ENCODE measurements around the gene BBX.
"Not testable (repeated sequence)": the region's sequence is repeated elsewhere in the genome, so short reads cannot be mapped to it uniquely, and the experiment has no call there.

DNA sequence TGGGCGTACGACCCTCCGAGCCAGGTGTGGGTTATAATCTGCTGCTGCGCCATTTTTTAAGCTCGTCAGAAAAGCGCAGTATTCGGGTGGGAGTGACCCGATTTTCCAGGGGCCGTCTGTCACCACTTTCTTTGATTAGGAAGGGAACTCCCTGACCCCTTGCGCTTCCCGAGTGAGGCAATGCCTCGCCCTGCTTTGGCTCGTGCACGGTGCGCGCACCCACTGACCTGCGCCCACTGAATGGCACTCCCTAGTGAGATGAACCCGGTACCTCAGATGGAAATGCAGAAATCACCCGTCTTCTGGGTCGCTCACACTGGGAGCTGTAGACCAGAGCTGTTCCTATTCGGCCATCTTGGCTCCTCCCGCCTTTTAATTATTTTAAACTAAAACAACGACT is 175.1 kb downstream of the BBX start:
- TF ChIP-seq CTCF, POLR2A (IDR thresholded peaks at IDR 0.05): not testable (repeated sequence)
